Liver (tissue), 3 donors: ENCODE data around the gene NAT14.

Source experiments
- ATF3 ChIP-seq: IDR thresholded peaks from 2 replicates; pipeline ENCODE4 v1.6.1; 2016; ENCODE audit warnings: antibody characterized with exemption
- CTCF ChIP-seq: fragments of 150-350 bp; IDR thresholded peaks from 2 replicates; pipeline ENCODE4 v1.5.1; 2017; ENCODE audit warnings: improper control_type of control experiment, low read depth, low read length; ENCODE audit not compliant: missing input control
- GABPA ChIP-seq, 2 donors: IDR thresholded peaks in 1 of 2; conservative IDR thresholded peaks in 1 of 2; 2 replicates each; pipeline ENCODE4 v1.6.1; 2016; ENCODE audit warnings: antibody characterized with exemption in 2 of 2, mild to moderate bottlenecking in 1 of 2, moderate library complexity in 1 of 2
- RAD21 ChIP-seq, 2 donors: IDR thresholded peaks; 2 replicates each; pipeline ENCODE4 v1.6.1; 2016; ENCODE audit warnings: antibody characterized with exemption in 2 of 2, mild to moderate bottlenecking in 2 of 2
- REST ChIP-seq: IDR thresholded peaks from 2 replicates; pipeline ENCODE4 v1.6.1; 2016; ENCODE audit warnings: antibody characterized with exemption, mild to moderate bottlenecking
- TAF1 ChIP-seq: conservative IDR thresholded peaks from 2 replicates; pipeline ENCODE4 v1.6.1; 2016; ENCODE audit warnings: antibody characterized with exemption, mild to moderate bottlenecking
- YY1 ChIP-seq: IDR thresholded peaks from 2 replicates; pipeline ENCODE4 v1.6.1; 2016; ENCODE audit warnings: antibody characterized with exemption, mild to moderate bottlenecking
- TF ChIP-seq, protein P1 (sequence below): IDR thresholded peaks from 2 replicates; pipeline ENCODE4 v1.6.1; 2016; ENCODE audit warnings: antibody characterized with exemption
- donor health status: healthy.
- donor health status: healthy.

DNA sequence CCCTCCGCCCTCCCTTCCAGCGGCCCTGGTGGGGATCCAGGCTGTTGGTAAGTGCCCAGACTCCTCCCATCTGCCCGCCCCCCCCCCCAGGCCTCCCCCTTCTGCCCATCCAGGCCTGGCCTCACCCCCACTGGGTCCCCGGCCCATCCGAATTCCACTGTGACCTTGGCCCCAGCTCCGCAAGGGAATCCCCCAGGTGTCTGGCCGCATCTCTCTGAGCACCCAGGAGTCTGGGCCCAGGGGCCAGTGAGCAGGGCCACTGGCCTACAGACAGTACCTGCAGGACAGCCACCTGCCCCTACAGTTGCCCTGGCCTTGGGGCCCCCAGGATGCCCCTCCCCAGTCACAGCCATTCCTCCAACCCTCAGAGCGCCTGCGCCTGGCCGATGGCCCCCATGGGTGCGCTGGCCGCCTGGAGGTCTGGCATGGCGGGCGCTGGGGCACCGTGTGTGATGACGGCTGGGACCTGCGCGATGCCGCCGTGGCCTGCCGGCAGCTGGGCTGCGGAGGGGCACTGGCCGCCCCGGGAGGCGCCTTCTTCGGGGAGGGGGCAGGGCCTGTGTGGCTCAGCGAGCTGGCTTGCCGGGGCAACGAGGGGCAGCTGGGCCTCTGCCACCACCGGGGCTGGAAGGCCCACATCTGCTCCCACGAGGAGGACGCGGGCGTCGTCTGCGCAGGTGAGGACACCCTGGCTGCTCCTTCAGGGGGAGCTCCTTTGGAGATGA is 4.2 kb downstream of the NAT14 start:
- TF ChIP-seq, protein P1, sequence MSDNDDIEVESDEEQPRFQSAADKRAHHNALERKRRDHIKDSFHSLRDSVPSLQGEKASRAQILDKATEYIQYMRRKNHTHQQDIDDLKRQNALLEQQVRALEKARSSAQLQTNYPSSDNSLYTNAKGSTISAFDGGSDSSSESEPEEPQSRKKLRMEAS: no peak
- no peak for TF ChIP-seq CTCF
- no peak for TF ChIP-seq GABPA (IDR thresholded peaks at IDR 0.05 in 1 of 2, conservative IDR thresholded peaks at IDR 0.05 in 1 of 2)
- no peak for TF ChIP-seq RAD21 (IDR thresholded peaks at IDR 0.05)
- TF ChIP-seq YY1: no peak
- TF ChIP-seq ATF3: no peak
- no peak for TF ChIP-seq REST
- TF ChIP-seq TAF1: no peak
